DMS 273 (cell line): ENCODE results near the gene RPS6KA2.
"Not testable (repeated sequence)": the region's sequence is repeated elsewhere in the genome, so short reads cannot be mapped to it uniquely, and the experiment has no call there.

Source experiments
- DNase-seq: peaks from one replicate; lab custom pipeline; 2025; ENCODE audit not compliant: unreplicated experiment; lab: John Stamatoyannopoulos, UW

The RPS6KA2 gene

DNA sequence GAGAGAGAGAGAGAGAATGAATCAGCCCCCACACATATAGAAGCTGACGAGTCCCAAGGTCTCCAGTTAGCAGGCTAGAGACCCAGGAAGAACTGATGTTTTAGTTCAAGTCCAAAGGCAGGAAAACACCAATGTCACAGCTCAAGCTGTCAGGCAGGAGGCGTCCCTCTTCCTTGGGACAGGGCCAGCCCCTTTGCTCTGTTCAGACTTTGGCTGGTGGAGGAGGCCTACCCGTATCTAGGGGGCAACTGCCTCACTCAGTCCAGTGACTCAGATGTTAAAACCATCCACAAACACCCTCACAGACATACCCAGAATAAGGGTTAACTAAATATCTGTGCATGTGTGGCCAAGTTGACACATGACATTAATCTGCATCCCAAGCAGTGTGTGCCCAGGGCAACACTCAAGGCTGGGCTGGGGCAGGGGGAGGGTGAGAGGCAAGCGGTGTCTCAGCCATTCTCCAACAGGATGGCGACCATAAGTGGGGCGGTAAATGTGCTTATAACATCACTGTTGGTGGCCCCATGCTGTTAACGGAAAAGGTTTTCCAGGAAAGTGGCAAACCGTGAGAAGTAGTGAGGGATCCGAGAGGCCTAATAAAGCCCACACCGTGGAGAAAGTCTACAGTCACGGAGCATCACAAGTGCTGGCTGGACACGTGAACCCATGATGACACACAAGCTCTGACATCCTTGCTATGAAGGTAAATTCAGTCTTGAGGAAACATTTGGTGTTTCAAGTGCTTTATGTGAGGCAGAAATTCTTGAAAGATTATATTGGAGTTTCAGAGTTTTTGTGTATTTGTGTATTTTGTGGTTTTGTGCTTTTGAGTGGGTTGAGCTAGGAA, 68.7 kb downstream of the RPS6KA2 start:
- DNase-seq: no peak

DNA sequence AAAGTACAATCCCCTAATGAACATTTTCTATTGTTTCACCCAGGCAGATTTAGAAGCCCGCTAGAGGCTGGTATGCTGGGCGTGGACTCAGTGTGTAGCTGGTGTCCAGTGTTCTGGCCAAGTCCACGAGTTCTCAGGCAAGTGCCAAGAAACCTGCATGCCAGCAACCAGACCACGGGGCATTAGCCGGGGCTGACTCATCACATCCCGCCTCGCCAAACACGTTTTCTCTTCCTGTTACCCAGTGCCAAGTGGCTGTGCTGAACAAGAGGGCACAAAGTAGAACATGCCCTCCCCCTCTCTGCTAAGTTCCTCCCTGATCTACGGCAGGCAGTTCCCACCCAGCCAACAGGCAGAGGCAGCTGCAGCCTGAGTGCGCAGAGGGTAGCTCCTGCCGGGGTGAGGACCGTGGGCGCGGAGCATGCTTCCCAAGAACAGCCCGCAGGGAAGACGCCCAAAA, 70.2 kb downstream of the RPS6KA2 start:
- DNase-seq: peak; percentile 11

DNA sequence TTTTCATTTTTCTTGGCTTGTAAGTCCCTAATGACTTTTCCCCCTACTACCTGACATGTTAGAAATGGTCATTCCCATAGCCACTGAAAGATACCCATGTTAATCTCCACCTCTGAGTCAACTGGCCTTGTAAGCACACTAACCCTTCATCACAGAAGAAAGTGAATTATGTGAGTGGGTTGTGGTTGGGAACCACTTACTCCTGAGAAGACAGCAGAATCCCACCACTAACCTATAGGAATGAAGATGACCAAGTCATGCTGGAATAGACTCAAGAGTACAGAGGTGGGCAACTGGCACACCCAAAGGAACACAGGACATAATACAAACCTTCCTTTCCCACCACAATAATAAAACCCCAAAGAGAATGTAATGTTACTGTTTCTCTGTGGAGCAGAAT, 70.7 kb downstream of the RPS6KA2 start:
- no peak for DNase-seq

DNA sequence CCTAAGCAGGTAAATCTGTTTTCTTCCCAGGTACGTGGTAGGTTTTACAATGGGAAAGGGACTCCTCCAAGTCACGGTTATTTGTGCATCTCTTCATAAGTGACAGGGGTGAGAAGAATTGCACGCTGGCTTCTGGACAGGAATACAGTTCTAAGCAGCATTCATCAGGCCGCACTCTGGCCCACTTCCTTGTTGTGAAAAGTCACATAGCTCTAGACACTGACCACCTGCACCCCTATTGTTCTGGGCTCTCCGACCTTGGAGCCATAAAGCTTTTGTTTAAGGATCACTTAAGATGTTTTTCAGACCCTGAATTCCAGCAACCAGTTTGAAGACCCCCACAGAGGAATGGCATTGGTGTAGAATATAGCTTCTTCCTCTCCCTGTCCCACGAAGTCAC, 72.0 kb downstream of the RPS6KA2 start:
- DNase-seq: no peak

DNA sequence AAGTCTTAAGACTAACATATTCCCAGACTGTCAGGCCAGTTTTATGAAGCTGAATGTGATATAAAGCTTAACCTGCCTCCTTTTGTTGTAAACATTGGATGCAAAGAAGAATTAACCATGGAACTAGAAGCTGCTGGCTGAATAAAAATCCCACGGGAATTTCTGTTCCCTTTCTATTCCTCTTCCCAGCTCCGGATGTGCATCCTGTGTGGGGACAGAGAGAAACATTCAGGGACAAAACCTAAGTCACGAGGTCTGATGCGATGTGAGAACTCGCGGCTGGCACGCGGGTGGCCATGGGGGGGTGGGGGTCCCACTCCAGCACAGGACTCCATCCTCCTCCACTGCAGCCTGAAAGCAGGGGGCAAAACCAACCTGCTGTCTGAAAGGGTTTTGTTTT, 72.7 kb downstream of the RPS6KA2 start:
- no peak for DNase-seq

DNA sequence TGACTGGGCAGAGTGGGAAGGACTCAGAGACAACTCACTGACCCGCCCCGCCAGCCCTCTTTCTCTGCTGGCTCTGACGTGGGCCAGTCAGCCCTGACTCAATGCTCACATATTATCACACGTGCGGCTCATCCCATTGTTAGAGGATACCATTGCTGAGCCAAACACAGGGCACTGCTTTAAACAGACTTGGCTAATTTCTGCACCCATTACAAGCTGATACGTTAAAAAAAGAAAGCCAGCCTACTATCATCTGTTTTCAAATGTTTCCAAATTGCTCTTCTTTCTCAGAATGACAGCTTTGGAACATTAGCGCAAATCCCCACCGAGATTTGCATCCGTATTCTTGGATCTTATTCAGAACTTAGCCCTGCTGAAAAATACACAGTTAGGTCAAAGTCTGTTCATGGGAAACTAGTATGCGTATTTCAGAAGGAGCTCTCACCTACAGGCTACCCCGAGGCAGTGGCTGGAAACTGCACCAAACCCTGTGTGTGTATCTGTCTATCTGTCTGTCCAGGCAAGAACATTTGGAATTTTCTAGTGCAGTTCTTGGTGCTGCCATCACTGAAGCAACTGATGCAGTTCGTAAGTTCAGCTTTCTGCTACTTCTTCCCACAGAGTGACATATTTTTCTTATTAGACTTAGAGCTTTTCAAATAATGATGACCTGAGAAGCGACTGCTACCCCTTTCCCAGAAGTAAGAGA, 73.3 kb downstream of the RPS6KA2 start:
- no peak for DNase-seq

DNA sequence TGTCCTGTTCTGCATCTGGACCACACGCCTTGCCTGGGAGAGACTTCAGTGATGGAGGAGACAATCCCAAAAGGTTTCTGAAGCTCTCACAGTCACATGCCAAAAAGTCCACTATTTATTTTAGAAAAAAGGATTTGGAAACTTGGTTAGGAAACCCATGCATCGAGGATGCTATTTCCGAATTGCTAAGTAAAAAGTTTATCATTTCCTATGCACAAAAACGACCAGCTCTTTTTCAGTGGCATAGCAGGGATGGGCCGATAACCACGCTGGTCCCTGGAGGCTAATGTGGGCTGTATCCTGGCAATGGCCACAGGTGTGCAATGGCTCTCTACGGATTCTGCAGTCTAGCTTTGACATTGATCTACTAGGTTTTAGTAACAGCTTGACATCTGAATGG, 74.5 kb downstream of the RPS6KA2 start:
- DNase-seq: no peak

DNA sequence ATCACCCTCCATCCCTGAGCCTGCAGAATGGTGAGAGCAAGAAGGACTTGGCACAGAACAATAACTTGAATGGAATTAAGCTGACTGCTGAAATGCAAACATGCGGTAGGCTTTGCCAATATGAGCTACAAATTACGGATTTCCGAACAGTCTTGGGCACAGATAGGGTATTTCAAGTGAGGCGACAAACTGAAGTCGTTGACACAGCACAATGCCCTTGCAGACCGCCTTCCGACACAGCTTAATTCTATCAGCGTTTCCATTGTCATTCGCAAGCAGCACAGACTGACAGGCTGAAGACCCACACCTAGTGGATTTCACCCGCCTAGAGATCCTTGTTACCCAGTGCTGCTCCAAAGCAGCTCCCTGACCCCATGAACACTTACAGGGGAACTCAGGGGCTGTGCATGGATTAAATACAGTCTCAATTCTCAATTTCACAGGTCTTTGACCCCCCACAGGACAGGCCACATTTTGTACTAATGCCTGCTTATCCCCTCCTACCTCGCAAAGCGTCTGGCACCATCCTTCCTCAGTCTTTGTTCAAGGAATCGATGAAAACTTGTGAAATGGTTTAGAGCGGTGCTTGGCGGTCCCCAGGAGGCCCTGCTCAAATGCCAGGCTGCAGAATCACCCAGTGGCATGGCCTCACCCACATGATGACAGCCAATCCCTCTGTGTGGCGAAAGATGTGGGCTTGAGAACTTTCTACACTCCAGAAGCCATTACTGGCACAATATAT, 75.1 kb downstream of the RPS6KA2 start:
- DNase-seq: no peak

DNA sequence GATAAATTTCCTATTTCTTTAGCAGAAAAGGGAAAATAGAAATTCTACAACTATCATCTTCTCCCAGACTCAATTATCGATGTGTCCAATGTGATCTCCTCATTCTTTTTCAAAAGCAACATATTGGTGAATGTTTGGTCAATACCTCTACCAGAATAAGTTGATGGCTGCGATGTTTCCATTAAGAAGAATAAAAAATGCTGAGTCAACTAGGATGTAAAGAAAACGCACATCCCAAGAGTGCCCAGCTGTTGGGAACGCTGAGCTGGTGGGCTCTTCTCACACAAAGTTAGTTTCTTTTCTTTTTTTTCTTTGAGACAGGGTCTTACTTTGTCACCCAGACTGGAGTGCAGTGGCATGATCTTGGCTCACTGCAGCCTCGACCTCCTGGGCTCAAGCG, 80.4 kb downstream of the RPS6KA2 start:
- DNase-seq: no peak

DNA sequence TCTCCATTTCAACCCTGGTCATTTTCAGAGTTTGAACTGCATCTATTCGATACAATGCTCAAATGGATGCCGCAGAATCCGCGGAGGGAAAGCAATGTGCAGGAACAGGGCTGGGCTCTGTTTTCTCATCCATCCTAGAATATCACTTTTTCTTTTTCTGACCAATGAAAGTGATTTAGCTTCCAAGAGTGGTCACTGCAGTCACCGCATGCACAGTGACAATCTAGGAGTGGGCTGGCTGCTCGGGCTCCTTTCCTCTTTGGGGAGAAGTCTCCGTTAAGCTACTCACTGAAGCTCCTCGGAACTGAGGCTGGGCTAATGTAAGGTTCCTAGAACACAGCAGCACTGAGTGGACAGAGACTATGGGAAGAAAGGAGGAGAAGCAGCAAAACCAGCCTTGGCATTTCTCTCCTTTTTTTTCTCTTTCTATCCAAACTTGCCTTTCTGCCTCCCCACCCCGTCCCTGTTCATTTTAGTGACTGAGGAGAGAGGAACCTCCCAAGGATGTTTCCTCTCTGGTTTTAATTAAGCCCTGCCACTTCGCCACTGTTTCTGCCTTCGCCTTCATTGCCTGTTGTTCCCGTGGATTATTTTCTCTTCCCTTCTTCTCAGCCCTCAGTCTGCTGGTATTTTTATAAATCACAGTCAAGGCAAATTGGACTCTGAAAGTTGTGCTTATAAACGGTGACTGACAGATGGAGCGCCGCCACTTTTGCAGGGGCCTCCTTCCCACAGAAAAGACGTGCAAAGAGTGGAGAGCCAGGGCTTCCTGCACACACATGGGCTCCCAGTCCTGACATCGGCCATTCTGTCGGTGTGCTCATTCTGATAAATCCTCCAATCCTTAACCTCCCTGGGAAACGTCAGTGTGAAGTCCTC, 81.7 kb downstream of the RPS6KA2 start:
- no peak for DNase-seq

DNA sequence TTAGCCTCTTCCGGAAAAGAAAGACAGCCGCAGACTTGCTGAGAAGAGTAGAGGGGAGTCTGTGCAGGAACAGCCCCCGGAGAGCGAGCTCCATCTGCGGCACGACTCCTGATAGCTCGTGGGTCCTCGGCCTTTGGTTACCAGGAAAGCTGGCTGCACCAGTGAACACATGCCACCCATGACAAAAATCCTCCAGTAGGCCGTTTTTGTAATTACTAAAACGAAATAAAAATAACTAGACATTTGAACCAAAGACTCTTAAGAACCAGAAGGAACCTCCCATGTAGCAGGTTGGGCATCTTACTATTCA, 82.8 kb downstream of the RPS6KA2 start:
- DNase-seq: no peak

DNA sequence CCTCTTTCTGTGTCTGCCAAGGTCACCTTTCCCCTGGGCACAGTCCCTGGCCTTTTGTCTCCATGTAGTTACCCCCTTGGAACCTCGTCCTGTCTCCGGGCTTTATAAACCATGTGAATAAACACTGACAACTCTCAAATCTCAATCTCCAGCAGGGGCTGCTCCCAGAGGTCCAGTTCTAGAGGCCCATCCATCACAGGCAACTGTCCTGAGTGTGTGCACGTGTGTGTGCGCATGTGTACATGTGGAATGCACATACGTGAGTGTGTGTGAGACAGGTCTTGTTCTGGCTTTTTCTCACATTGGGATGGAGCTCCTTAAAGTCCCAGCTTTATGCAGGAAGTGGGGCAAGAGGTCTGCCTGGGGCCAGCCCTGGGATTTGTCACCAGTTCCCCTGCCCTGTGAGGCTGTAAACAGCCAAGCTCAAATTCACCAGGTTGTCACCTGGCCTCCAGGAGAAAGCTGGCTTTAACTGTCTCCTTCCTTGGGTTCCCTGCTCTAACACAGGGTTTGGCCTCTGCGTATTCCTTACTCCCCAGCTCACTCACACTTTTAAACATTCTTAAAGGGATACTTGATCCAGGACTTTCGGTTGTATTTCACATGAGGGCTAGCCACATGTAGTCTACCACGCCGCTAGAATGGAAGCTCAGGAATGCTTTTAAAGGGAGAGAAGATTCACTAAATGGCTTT, 83.3 kb downstream of the RPS6KA2 start:
- no peak for DNase-seq

DNA sequence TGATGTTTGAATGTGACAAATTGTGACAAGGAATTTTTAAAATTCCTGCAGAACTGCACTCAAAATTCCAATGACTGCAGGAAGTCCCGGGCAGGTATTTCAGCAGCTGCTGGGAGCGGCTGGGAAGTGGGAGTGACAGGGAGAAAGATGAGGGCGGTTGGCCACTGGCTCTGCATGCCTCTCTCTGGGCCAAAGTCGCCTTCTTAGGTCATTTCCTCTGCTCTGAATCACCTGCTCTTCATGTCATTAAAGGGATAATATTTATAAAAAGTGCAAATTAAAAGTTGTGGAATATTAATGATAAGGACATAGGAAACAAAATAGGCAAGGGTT, 84.5 kb downstream of the RPS6KA2 start:
- DNase-seq: no peak

DNA sequence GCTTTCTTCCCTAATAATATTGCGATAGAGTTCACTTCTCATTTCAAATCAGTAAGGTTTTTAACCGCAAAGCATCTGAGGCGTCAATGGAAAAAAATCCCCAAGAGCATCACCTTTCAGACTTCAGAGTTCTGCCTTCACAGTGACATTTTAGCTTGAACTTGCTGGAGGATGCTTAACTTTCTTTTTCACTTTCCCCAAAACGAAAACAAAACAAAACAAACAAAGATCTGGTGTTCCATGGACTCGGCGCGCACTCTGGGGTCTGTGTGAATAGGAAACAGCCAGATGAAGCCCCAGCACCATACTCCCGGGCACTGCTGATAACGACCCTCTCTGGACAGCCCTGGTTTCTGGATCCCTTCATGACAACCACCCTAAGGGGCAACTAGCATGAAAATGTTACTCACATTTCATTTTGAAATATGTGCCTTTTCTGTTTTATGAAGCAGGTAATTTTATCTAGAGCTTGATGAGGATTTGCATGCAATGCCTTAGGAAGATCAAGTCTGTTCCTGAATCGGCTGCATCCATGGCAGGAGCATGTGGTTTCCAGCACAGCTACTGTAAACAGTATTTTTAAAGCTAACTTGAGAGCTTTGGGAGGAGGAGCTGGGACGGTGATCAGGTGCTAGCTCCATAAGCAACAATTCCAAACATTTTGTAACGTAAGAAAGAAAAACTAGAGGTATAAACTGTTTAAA, 85.0 kb downstream of the RPS6KA2 start:
- DNase-seq: no peak

DNA sequence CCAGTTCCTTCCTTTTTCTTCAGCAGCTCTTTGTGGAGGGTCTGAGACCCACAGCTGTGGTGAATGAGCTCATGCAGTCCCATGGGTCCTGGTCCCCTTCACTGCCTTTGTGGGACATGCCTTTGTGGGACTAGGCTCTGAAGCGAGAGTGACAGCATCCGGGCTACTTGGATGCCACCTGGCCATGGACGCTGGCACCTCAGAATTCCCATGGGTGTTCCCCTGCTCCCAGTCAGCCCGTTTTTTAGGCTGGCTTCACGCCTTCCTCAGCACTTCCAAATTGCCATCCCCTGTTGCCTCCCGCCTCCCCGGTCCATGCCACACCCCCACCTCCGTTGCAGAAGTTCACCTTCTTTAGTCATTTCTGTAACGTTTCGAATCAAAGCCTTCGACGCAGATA, 85.7 kb downstream of the RPS6KA2 start:
- no peak for DNase-seq

DNA sequence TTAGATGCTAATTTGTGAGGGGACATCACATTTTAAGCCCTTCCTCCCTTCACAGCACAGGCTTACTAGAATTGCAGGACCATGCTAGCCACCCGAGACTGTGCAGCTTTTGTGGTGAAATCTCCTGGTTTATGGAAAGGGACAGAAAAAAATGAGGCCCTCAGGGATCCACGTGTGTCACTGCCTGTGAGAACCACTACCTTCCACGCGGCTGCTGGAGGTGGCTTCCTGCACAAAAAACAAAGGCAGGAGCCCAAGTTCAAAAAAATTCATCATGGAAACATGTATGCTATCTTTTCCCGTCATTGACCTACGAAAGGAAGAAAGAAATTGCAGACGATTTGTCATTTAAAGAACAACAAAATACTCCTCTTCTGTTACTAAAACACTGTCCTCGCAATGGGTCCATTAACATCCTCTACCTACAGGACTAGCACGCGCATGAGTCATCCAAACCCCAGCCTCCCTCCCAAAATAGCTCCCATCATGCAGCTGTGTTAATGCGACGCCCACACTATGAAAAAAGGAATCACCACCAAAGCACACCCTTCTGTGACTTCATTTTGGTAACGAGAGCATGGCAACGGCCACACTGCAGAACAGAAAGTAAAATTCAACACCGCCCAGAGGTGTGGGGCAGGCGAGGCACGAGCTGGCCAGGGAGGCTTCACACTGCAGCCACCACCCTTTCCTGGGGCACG, 86.3 kb downstream of the RPS6KA2 start:
- DNase-seq: no peak

DNA sequence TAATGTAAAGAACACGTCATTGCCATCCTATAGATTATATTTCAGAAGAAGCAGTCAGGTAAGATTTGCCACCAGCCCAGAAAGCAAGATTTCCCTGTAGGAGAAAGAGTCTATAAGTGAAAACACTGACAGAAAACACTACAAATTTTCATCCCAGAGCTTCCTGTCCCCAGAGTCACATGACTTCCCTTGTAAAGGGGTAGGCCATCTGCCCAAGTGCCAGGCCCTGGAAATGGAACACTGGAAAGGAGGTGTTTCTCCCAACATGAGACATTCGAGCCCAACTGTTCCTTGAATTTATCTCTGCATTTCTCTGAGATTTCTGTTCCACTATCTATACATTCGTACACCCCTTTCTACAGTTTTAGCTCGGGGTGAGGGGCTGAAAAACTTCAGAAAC, 87.5 kb downstream of the RPS6KA2 start:
- peak; percentile 3 for DNase-seq

DNA sequence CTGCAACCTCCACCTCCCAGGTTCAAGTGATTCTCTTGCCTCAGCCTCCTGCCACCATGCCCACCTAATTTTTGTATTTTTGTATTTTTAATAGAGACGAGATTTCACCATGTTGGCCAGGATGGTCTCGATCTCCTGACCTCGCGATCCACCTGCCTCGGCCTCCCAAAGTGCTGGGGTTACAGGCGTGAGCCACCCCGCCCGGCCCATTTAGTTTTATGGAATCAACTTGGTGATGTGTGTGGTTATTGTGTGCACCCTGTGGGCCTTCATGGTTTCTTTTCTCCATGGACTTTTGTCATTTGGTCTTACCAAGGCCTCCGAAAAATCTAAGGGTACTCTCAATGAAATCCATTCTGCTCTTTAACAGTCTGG, 88.1 kb downstream of the RPS6KA2 start:
- DNase-seq: not testable (repeated sequence)

DNA sequence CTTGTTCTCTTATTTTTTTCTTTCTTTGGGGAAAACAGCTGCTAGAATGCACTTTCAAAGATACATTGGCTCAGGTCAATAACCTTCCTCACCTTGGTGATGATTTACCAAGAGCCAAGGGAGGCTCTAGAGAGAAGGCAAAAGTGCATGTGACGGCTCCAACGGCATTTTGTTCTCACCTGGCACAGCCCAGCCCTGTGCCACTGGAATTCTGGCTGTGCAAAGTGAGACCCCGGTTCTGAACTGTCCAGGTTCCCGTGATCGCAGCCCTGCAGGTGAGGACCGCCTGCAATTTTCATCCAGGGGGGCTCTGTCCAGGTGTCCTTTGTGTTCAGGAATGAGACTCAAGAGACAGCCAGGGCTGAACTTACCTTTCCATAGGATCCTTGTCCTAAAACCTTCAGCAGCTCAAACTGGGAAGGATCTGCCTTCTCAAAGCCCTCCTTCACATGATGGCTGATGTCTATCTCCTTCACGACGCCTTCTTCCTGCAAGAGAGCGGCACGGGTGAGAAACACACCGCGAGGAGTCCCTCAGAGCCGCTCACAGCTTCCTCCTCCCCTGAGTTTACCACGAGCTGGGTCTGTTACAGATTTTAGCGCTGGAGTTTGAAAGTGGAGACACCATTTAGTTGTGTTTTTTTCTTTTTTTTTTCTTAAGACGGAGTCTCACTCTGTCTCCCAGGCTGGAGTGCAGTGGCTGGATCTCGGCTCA, 88.6 kb downstream of the RPS6KA2 start:
- DNase-seq: no peak
